GM10266 (cell line): ENCODE measurements around the gene OTUB1.

Experiments
- DNase-seq: peaks from one replicate; pipeline ENCODE4 v3.0.0; 2012; ENCODE audit errors: extremely low spot score
- TF ChIP-seq, protein P1 (sequence below): IDR thresholded peaks from 2 replicates; pipeline ENCODE4 v1.5.1; 2012; ENCODE audit warnings: mild to moderate bottlenecking, low read depth; ENCODE audit not compliant: control insufficient read depth, insufficient read depth; ENCODE audit errors: missing control alignments

The OTUB1 gene

DNA sequence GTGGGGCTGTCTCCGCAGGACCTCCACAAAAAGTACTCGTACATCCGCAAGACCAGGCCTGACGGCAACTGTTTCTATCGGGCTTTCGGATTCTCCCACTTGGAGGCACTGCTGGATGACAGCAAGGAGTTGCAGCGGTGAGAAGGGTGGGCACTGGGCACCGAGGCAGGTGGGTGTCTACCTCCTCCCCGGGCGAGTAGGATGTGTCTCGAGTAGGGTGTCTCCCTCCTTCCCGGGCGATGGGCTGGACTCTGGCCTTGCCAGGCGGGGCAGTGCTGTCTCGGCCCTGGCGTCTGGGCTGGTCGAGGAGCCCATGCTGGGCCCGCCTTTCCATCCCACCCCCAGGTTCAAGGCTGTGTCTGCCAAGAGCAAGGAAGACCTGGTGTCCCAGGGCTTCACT lies 10.3 kb downstream of the OTUB1 start:
- DNase-seq: no peak
- TF ChIP-seq, protein P1, sequence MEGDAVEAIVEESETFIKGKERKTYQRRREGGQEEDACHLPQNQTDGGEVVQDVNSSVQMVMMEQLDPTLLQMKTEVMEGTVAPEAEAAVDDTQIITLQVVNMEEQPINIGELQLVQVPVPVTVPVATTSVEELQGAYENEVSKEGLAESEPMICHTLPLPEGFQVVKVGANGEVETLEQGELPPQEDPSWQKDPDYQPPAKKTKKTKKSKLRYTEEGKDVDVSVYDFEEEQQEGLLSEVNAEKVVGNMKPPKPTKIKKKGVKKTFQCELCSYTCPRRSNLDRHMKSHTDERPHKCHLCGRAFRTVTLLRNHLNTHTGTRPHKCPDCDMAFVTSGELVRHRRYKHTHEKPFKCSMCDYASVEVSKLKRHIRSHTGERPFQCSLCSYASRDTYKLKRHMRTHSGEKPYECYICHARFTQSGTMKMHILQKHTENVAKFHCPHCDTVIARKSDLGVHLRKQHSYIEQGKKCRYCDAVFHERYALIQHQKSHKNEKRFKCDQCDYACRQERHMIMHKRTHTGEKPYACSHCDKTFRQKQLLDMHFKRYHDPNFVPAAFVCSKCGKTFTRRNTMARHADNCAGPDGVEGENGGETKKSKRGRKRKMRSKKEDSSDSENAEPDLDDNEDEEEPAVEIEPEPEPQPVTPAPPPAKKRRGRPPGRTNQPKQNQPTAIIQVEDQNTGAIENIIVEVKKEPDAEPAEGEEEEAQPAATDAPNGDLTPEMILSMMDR: no peak

DNA sequence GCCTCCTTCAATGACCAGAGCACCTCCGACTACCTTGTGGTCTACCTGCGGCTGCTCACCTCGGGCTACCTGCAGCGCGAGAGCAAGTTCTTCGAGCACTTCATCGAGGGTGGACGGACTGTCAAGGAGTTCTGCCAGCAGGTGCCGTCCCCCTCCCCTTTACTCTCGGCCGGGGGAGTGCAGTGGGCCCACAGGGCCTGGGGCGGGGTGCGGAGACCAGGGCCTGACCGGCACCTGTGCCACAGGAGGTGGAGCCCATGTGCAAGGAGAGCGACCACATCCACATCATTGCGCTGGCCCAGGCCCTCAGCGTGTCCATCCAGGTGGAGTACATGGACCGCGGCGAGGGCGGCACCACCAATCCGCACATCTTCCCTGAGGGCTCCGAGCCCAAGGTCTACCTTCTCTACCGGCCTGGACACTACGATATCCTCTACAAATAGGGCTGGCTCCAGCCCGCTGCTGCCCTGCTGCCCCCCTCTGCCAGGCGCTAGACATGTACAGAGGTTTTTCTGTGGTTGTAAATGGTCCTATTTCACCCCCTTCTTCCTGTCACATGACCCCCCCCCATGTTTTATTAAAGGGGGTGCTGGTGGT lies 11.0 kb downstream of the OTUB1 start:
- DNase-seq: no peak
- TF ChIP-seq, protein P1: no peak

DNA sequence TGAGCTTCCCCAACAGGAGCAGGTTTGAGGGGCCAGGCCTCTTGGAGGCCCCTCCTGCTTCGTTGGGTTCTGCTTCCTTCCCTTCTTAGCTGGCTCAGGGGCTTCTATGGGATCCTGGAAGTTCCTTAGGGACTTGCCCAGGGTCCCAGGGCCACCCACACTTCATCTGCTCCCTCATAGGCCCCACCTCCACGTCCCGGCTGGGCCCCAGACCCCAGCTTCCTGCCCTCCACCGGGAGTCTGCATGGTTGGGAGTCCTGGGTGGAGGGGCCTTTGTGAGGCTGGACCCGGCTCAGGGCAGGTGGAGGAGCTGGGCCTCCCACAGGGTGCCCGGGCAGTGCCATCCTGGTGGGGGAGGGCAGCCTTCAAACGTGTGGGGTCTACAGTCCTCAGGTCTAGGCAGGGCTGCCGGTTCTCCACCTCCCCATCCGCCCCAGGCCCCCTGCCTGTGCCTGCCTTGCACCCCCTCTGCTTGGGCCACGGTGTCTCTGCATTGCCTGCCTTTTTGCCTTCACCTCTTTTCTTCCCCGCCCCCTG lies 11.6 kb downstream of the OTUB1 start:
- TF ChIP-seq, protein P1: no peak
- DNase-seq: no peak

DNA sequence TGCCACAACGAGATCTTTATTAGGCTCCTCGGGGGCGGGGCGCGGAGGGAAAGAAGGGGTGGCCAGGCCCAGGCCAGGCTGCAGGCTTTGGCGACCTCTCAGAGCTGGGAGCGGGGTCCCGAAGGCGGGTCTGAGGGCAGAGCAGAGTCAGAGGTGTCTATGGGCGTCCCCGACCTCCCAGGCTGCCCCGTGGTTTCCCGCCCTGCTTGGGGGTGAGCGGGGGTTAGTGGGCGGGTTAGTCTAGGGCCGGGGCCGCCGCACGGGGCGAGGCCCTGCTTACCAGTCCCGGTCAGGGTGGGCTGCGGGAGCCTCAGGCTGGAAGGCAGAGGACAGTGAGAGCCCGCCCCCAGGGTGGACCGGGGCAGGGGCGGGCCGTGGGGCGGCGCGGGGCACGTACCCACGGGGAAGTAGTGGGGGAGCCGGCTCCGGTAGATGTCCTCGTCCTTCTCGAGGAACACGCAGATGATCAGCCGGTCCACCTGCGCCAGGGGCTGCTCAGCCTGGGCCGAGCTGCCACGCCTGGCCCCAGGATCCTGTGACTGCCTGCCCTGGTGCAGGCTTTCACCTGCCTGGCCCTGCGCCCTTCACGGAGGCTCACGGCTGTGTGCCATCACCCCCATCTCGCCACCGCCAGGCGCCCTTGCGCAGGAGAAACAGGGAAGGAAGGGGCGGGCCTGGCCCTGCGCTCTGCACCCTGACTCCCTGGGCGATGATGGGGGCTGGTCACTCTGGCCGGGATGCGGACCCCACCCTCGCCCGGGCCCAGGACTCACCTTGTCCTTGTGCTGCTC lies 12.5 kb downstream of the OTUB1 start:
- TF ChIP-seq, protein P1: no peak
- no peak for DNase-seq

DNA sequence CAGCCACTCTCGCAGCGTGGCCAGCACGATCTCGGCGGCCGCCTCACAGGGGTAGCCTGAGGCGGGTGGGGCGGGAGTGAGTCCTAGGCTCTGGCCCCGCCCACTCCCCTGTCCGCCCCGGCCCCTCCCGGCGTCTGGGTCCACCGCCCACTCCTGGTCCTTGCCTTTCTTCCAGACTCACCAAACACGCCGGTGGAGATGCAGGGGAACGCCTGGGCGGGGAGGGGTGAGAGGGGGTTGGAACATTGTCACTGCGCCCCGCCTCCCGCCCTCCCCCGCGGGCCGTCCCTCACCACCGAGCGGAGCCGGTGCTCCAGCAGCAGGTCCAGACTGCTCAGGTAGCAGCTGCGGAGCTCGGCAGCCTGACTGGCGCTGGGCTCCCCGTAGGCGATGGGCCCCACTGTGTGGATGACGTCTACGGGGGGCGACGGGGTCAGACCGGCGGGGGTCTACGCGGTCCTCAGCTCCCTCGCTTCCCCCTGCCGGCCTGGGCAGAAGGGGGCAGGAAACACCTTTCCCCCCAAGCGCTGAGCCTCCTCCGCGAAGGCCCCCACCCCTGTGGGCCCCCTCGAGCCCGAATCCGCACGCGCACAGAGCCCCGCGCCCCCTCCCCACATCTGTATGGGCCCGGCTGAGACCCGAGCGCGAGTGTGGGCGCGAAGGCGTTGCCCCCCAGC lies 13.2 kb downstream of the OTUB1 start:
- TF ChIP-seq, protein P1: no peak
- peak; percentile 81 for DNase-seq

DNA sequence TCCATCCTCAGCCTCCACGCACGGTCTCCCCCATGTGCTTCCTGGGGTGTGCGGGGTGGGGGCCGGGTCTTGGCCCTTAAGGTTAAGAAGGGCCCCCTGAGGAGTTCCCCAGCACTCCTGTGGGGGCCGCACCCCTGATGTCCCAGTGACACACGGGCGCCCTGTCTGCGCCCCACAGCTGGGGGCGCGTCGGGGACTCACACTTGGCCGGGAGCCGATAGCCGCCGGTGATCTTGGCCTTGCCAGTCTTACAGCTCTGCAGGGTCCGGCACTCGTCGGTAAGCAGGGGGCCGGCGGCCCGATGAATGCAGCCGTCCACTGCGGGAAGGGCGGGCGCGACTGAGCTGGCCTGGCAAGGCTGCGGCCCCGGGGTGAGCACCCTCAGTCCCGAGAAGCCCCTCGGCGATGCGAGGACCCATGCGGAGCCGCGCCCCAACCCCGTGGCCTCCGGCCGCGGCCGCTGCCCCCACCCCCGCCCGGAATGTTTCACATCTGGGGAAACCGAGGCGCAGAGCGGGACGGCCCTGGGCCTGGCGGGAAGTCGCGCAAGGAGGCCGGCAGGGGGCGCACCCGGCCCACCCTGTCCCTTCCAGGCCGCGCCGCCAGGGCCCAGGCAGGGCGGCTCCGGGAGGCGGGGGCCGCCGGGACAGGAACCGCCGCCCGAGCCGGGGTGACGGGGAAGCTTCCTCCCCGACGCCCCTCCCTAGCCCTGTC lies 13.9 kb downstream of the OTUB1 start:
- TF ChIP-seq, protein P1: peak; percentile 87
- peak; percentile 96 for DNase-seq
